Right kidney (tissue), 1 donor: Measurements from ENCODE around the gene DOCK6.
"Not testable (repeated sequence)": the region's sequence is repeated elsewhere in the genome, so short reads cannot be mapped to it uniquely, and the experiment has no call there.

ENCODE experiments used
- DNase-seq: peaks from one replicate; pipeline ENCODE4 v3.0.0-alpha.2; 2016

DOCK6 gene

DNA sequence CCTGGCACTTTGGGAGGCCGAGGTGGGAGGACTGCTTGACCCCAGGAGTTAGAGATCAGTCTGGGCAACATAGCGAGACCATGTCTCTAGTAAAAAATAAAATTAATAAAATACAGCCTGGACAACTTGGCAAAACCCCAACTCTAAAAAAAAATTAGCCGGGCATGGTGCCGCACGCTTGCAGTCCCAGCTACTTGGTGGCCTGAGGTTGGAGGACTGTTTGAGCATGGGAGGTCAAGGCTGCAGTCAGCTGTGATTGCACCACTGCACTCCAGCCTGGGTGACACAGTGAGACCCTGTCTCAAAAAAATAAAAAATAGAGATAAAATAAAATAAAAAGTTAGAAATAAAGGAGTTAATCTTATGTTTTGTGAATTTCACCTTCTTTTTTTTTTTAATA, 91.2 kb downstream of the DOCK6 start:
- no peak for DNase-seq

DNA sequence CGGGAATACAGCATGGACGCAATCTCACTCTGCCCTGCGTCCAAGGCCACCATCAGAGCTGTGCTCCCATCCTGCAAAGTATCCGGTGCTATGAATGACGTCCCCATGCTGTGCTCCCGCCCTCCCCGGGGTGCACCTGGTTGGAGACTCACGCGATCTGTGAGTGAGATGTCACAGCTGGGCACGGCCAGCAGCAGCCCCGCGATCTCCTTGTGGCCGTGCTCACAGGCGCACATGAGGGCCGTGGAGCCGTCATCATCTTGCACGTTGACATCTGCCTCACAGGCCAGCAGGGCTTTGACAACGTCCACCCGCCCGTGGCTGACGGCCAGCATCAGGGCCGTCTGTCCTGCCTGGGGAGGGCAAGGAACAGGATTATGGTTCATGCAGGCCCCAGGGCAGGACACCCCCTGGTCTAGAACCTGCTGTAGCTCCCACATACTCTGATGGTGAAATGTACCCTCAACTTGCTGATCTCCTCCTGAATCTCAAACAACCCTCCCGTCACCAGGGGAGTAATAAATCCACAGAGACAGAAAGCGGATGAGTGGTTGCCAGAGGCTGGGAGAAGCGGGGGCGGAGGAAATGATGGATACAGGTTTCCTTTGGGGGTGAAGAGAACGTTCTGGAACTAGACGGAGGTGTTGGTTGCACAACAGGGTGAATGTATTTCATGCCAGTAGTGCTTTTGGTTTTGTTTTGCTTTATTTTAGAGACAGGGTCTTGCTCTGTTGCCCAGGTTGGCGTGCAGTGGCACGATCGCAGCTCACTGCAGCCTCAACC, 92.2 kb downstream of the DOCK6 start:
- DNase-seq: no peak

- no peak for DNase-seq
Observed at GRCh38 chr19:11168568-11168967, 93.8 kb downstream of the DOCK6 start.

- no peak for DNase-seq
Observed at GRCh38 chr19:11166281-11167142, 95.8 kb downstream of the DOCK6 start.

GRCh38 chr19:11165486-11166030, 96.8 kb downstream of the DOCK6 start:
- DNase-seq: no peak

DNA sequence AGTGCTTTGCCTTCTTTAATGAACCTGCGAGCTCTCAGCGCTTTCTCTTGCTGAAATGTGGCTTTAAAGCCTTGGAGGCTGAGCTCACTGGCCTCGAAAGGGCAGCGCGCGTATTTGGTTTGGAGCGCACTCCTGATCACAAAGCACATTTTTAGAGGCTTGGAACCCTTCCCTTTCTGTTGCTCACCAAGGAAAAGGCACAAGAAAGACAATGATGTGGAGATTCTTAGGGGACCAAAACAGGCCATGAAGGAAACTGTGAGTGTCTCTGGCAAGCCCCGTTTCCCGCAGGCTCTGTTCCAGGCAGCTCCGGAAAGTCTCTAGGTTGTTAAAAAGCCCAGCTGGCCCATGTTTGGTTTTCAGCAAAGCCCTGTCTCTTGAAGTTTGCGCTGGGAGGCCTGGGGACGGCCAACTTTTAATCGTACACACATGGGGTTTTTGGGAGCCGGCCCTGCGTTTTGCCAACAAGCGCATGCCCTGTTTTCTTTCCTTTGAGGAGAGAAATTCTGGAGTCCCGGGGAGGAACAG, 97.4 kb downstream of the DOCK6 start:
- DNase-seq: no peak

- DNase-seq: no peak
Observed at GRCh38 chr19:11164296-11164695, 98.0 kb downstream of the DOCK6 start.

- not testable (repeated sequence) for DNase-seq
Observed at GRCh38 chr19:11160440-11160768, 101.9 kb downstream of the DOCK6 start.

- no peak for DNase-seq
Observed at GRCh38 chr19:11159598-11160439, 102.5 kb downstream of the DOCK6 start.

GRCh38 chr19:11155373-11156120, 106.8 kb downstream of the DOCK6 start, which contains the start of gene SPC24:
TSS of gene SPC24 (minus strand) at chr19:11155782. CDS start at chr19:11155776, 6 bp downstream.
- DNase-seq: peak; percentile 90

- DNase-seq: no peak
Observed at GRCh38 chr19:11154683-11155047, 107.7 kb downstream of the DOCK6 start.

DNA sequence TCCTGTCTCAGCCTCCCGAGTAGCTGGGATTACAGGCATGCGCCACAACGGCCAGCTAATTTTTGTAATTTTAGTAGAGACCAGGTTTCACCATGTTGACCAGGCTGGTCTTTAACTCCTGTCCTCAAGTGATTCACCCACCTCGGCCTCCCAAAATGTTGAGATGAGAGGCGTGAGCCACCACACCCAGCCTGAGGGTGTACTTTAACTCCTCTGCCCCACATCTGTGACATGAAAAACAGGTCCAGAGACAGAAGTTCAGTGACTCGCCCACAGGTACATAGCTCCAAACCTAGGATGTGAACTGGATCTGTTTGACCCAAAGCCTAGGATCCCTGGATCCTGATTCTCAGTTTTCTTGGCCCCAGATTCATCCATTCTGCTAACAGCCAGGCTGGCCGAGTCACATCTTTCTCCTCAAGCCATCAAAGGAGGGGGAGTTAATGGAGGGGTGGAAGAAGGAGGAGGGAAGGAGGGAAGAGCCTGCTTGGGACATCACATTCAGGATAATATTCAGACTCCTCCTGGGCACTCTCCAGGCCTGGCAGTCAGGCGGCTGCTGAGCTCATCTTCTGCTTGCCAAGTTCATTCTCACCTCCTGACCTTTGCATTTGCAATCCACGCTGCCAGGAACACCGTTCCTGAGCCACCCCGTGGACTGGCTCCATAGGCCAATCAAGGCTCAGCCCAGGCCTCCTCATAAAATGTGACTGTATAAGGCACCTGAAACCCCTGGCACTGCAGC, 109.8 kb downstream of the DOCK6 start:
- DNase-seq: no peak

- no peak for DNase-seq
Observed at GRCh38 chr19:11151181-11151580, 111.1 kb downstream of the DOCK6 start.
